ENCODE data around the gene EEF2KMT. TPM values are rescaled to one million over a fixed set of nuclear protein-coding genes. Genes with fewer than 3 reads are reported as not detected.

EEF2KMT gene
- total and polyA plus RNA-seq, 2 of the 8 experiments (the other 6 are each of a cell fraction or from before 2014, with no cell fraction given) = 35.8 to 37.0 TPM

DNA sequence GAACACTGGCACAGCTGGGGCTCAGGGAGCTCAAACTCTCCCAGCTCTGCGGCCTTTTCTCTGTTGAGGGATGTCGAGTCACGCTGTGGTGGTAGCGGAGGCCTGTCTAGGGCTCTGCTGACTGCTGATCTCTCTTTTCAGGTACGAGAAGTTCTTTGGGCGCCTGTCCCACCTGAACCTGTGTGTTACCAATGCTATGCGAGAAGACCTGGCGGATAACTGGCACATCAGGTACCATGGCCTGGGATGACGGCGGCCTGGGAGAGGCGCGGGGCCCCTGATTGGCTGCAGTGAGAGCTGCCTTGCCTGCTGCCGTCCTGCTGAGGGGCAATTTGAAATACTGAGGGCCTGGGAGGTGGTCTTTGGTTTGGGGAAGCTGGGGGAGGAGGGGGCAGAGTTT is 20.3 kb downstream of the EEF2KMT start:
- no peak overlapping the region for H3K27ac ChIP-seq (ENCODE audit: low read depth, low read length)
- no peak overlapping the region for H3K14ac ChIP-seq (ENCODE audit: insufficient read length)
- H4K91ac ChIP-seq (replicated peaks; ENCODE audit: insufficient read length, low read length) = no peak overlapping the region
- no peak overlapping the region for H3K4ac ChIP-seq (replicated peaks; ENCODE audit: insufficient read length, low read depth, low read length)
- no peak overlapping the region for H3K23ac ChIP-seq (ENCODE audit: insufficient read length)
- no peak for FAIRE-seq
- H2AK5ac ChIP-seq (ENCODE audit: low read depth, low read length) = no peak overlapping the region
- H3K36me3 ChIP-seq (ENCODE audit: control insufficient read depth in 2 of 4, insufficient read depth in 4 of 4, low read length in 3 of 4) = peaks cover 0 to 27% (median 17%) of the 10 kb centered on the region in 4 experiments; a peak in 7 of 8 replicates
- H3K4me1 ChIP-seq (replicated peaks in 1 of 4; ENCODE audit: control insufficient read depth in 3 of 4, insufficient read depth in 4 of 4, low read length in 3 of 4) = peaks cover 0 to 4% (median 3%) of the 10 kb centered on the region in 4 experiments; a peak in 4 of 7 replicates
- no peaks in the 10 kb centered on the region for H3K27me3 ChIP-seq (replicated peaks in 1 of 4; ENCODE audit: control insufficient read depth in 3 of 4, extremely low read depth in 1 of 4, insufficient read depth in 3 of 4, low read length in 3 of 4)
- no peak overlapping the region for H3K4me2 ChIP-seq (ENCODE audit: insufficient read depth in 1 of 2, low read depth in 2 of 2, low read length in 2 of 2)
- H3K9ac ChIP-seq (replicated peaks in 1 of 4; ENCODE audit: extremely low read depth in 1 of 4, low read depth in 3 of 4, low read length in 3 of 4) = no peak overlapping the region
- 91% methylated on average over 13 of the region's 13 CpGs; no CpG with 5 or more reads in 1 of the 2 experiments for WGBS, 2 experiments (ENCODE audit: extremely low coverage in 1 of 2, insufficient coverage in 1 of 2, insufficient read length in 1 of 2, insufficient replicate concordance in 2 of 2, low coverage in 1 of 2, low lambda C conversion rate in 2 of 2, missing lambda C conversion rate in 1 of 2)
- H2BK12ac ChIP-seq (ENCODE audit: low read depth, low read length) = no peak overlapping the region
- no peak overlapping the region for H2BK120ac ChIP-seq (replicated peaks; ENCODE audit: low read depth, low read length)
- ChIA-PET POLR2A (ENCODE audit: partially characterized antibody) (no interaction called here), CTCF (ENCODE audit: partially characterized antibody) (interaction anchor here (0.7 to 27.9 kb wide), 3 partner anchors 24 to 75 kb away, joined by 3 to 625 read pairs (median 3); partner anchors contain the start of gene C16orf89)
- H4K8ac ChIP-seq (ENCODE audit: extremely low read depth, insufficient read depth, low read length) = no peak overlapping the region
- no peaks in the 10 kb centered on the region for H3K9me3 ChIP-seq (ENCODE audit: insufficient read depth in 2 of 2, low read depth in 1 of 2, low read length in 1 of 2)
- H2BK15ac ChIP-seq (ENCODE audit: low read length) = no peak overlapping the region
- TF ChIP-seq MAFK (IDR thresholded peaks at IDR 0.05; ENCODE audit: low read depth, low read length) (no peak), GABPA (IDR thresholded peaks at IDR 0.05; ENCODE audit: borderline replicate concordance, insufficient read depth, low read length) (no peak), JUN (IDR thresholded peaks at IDR 0.05; ENCODE audit: low read depth, low read length) (no peak), SP4 (IDR thresholded peaks at IDR 0.05; ENCODE audit: low read length) (no peak), CHD1 (IDR thresholded peaks at IDR 0.05; ENCODE audit: low read depth, low read length) (no peak)
- TF ChIP-seq, protein P1, sequence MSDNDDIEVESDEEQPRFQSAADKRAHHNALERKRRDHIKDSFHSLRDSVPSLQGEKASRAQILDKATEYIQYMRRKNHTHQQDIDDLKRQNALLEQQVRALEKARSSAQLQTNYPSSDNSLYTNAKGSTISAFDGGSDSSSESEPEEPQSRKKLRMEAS (IDR thresholded peaks at IDR 0.05) = no peak
- H3K79me2 ChIP-seq (ENCODE audit: control insufficient read depth in 1 of 2, insufficient read depth in 2 of 2, low read length in 2 of 2) = peaks cover 4 to 18% of the 10 kb centered on the region in 2 experiments
- DNase-seq (ENCODE audit: low read depth in 1 of 2, low spot score in 2 of 2) = no peak
- no peak overlapping the region for H2AFZ ChIP-seq (ENCODE audit: low read length)
- H4K20me1 ChIP-seq (replicated peaks in 1 of 2; ENCODE audit: control insufficient read depth in 1 of 2, insufficient read depth in 2 of 2, low read length in 2 of 2) = peaks cover 0 to 1% of the 10 kb centered on the region in 2 experiments
- no peak overlapping the region for H2BK20ac ChIP-seq (ENCODE audit: low read length)
- no peak overlapping the region for H3K18ac ChIP-seq (ENCODE audit: extremely low read depth, low read length)
- H3K79me1 ChIP-seq (ENCODE audit: low read depth, low read length) = peaks cover 2% of the 10 kb centered on the region; the same call in 1 of the 2 replicates
- no peak overlapping the region for H3K4me3 ChIP-seq (ENCODE audit: extremely low read depth in 1 of 4, insufficient read depth in 2 of 4, low read depth in 3 of 4, low read length in 4 of 4)
- H4K5ac ChIP-seq (ENCODE audit: insufficient read length, low read depth, low read length) = no peak overlapping the region
- no peak overlapping the region for H2BK5ac ChIP-seq (ENCODE audit: low read depth, low read length)
- peaks cover 3% of the 10 kb centered on the region for H3K23me2 ChIP-seq (ENCODE audit: low read depth, low read length)
- H3K56ac ChIP-seq (replicated peaks; ENCODE audit: insufficient read length, low read depth, low read length) = no peak overlapping the region

Measured in H1 (cell line).